ENCODE results near the gene CBX4. TPM values are rescaled to one million over a fixed set of nuclear protein-coding genes. Genes with fewer than 3 reads are reported as not detected.

The CBX4 gene
- total RNA-seq, 1 experiment from 2014 or later, result 53.5 TPM

- DNase-seq (no peak), ATAC-seq (no peak)
- no peak overlapping the region for H3K4me3 ChIP-seq (ENCODE audit: low read length)
- POLR2A ChIA-PET (ENCODE audit: unreplicated experiment), result no interaction called here
- H3K9ac ChIP-seq (ENCODE audit: low read length), result no peak overlapping the region
- H3K9me2 ChIP-seq (replicated peaks; ENCODE audit: low read length), result no peaks in the 10 kb centered on the region
- no peaks in the 10 kb centered on the region for H4K20me1 ChIP-seq (ENCODE audit: low read length)
- no TSS peak for BruUV-seq (replicated peaks)
- intact Hi-C loops (cut with micrococcal nuclease), result no loop called here
- no peaks in the 10 kb centered on the region for H3F3A ChIP-seq (ENCODE audit: low read length, unreplicated experiment)
- no peak overlapping the region for H3K4me2 ChIP-seq (ENCODE audit: low read length)
- CTCF ChIA-PET, result no interaction called here
- H3K36me3 ChIP-seq (ENCODE audit: low read depth, low read length), result no peaks in the 10 kb centered on the region
- no peaks in the 10 kb centered on the region for H3K9me3 ChIP-seq (ENCODE audit: low read length)
- TF ChIP-seq, protein P1, sequence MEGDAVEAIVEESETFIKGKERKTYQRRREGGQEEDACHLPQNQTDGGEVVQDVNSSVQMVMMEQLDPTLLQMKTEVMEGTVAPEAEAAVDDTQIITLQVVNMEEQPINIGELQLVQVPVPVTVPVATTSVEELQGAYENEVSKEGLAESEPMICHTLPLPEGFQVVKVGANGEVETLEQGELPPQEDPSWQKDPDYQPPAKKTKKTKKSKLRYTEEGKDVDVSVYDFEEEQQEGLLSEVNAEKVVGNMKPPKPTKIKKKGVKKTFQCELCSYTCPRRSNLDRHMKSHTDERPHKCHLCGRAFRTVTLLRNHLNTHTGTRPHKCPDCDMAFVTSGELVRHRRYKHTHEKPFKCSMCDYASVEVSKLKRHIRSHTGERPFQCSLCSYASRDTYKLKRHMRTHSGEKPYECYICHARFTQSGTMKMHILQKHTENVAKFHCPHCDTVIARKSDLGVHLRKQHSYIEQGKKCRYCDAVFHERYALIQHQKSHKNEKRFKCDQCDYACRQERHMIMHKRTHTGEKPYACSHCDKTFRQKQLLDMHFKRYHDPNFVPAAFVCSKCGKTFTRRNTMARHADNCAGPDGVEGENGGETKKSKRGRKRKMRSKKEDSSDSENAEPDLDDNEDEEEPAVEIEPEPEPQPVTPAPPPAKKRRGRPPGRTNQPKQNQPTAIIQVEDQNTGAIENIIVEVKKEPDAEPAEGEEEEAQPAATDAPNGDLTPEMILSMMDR (conservative IDR thresholded peaks at IDR 0.05; ENCODE audit: low read depth, low read length), result no peak
- no peak for TF ChIP-seq EZH2phosphoT487 (IDR thresholded peaks at IDR 0.05; ENCODE audit: borderline replicate concordance, low read length)
- TF ChIP-seq EZH2 (IDR thresholded peaks at IDR 0.05; ENCODE audit: low read length, unreplicated experiment), result no peak
- H3K79me2 ChIP-seq (ENCODE audit: low read length), result no peaks in the 10 kb centered on the region
- no peak overlapping the region for H3K27ac ChIP-seq (ENCODE audit: low read length)
- H2AFZ ChIP-seq (ENCODE audit: low read length), result no peak overlapping the region
- H3K4me1 ChIP-seq (ENCODE audit: insufficient read depth, low read length), result peaks cover 9% of the 10 kb centered on the region
- peaks cover 4% of the 10 kb centered on the region; the same call in 1 of the 2 replicates for H3K27me3 ChIP-seq (ENCODE audit: low read length)
These were observed 17.9 kb upstream of the CBX4 start for GRCh38 chr17:79857095-79857494.

- CTCF ChIA-PET, result interaction anchor here (0.6 kb wide), 2 partner anchors 11 to 18 kb away, joined by 3 to 5 read pairs; no protein-coding TSS in a partner anchor
These were observed 16.3 kb upstream of the CBX4 start for GRCh38 chr17:79855331-79856124.

More at GRCh38 chr17:79855331-79856124, 16.3 kb upstream of the CBX4 start:
- peaks cover 25% of the 10 kb centered on the region for H3K4me1 ChIP-seq (ENCODE audit: insufficient read depth, low read length)
- H3K36me3 ChIP-seq (ENCODE audit: low read depth, low read length), result no peaks in the 10 kb centered on the region
- no peak overlapping the region for H3K9ac ChIP-seq (ENCODE audit: low read length)
- no TSS peak for BruUV-seq (replicated peaks)
- H3K4me2 ChIP-seq (ENCODE audit: low read length), result no peak overlapping the region
- H3F3A ChIP-seq (ENCODE audit: low read length, unreplicated experiment), result no peaks in the 10 kb centered on the region
- no peaks in the 10 kb centered on the region for H3K27me3 ChIP-seq (ENCODE audit: low read length)
- POLR2A ChIA-PET (ENCODE audit: unreplicated experiment), result no interaction called here
- no peaks in the 10 kb centered on the region for H3K79me2 ChIP-seq (ENCODE audit: low read length)
- no peak for ATAC-seq
- H3K9me3 ChIP-seq (ENCODE audit: low read length), result no peaks in the 10 kb centered on the region
- H3K9me2 ChIP-seq (replicated peaks; ENCODE audit: low read length), result no peaks in the 10 kb centered on the region
- no peak overlapping the region for H3K27ac ChIP-seq (ENCODE audit: low read length)
- DNase-seq, result no peak
- intact Hi-C loops (cut with micrococcal nuclease), result no loop called here
- H4K20me1 ChIP-seq (ENCODE audit: low read length), result no peaks in the 10 kb centered on the region
- H3K4me3 ChIP-seq (ENCODE audit: low read length), result no peak overlapping the region
- TF ChIP-seq EZH2phosphoT487 (IDR thresholded peaks at IDR 0.05; ENCODE audit: borderline replicate concordance, low read length), result no peak
- TF ChIP-seq, protein P1 (conservative IDR thresholded peaks at IDR 0.05; ENCODE audit: low read depth, low read length), result no peak
- TF ChIP-seq EZH2 (IDR thresholded peaks at IDR 0.05; ENCODE audit: low read length, unreplicated experiment), result no peak
- no peak overlapping the region for H2AFZ ChIP-seq (ENCODE audit: low read length)

All from PC-3 (cell line).